GM23248 (cell line): ENCODE data around the gene THSD7A.

Source experiments
- EZH2 ChIP-seq: fragments of 200-600 bp; sonication (generic); IDR thresholded peaks from 2 replicates; pipeline ENCODE4 v1.6.1; 2018; ENCODE audit warnings: antibody characterized with exemption, mild to moderate bottlenecking; ENCODE audit not compliant: insufficient read depth, poor library complexity, severe bottlenecking
- EZH2phosphoT487 ChIP-seq: fragments of 200-600 bp; sonication (generic); IDR thresholded peaks from 2 replicates; pipeline ENCODE4 v1.6.1; 2018; ENCODE audit warnings: antibody characterized with exemption, moderate library complexity, mild to moderate bottlenecking, low read depth; ENCODE audit not compliant: insufficient read depth

DNA sequence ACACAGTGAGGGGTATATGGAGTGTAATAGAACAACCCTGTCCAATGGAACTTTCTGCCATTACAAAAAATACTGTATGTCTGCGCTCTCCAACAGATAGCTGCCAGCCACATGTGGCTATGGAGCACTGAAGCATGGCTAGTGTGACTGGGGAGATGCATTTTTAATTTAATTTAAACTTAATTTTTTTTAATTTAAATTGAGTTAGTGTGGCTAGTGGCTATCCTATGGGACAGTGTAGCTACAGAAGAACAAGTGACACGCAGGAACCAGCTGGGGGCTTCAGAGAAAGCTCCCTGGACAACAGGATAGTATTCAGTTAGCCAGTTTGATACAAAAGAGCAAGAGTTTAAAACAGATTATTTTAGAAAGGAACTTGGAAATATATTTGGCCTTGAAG lies 408.0 kb downstream of the THSD7A start:
- TF ChIP-seq EZH2 (no peak), EZH2phosphoT487 (no peak)
